Fibroblast of lung (primary cell): ENCODE measurements around the gene EMC9.

ENCODE experiments used
- EZH2 ChIP-seq: IDR thresholded peaks from 2 replicates; pipeline ENCODE4 v1.5.1; 2012; ENCODE audit warnings: low read length, control low read depth, mild to moderate bottlenecking; ENCODE audit errors: missing control alignments
- TF ChIP-seq, protein P1 (sequence below), 2 donors: IDR thresholded peaks in 1 of 2; conservative IDR thresholded peaks in 1 of 2; 1 replicate in 1 of 2; 2 replicates in 1 of 2; pipeline ENCODE4 v1.5.1; 2011 to 2012; ENCODE audit warnings: low read length in 2 of 2, control low read depth in 1 of 2, inconsistent platforms in 1 of 2, low read depth in 1 of 2, mild to moderate bottlenecking in 1 of 2

DNA sequence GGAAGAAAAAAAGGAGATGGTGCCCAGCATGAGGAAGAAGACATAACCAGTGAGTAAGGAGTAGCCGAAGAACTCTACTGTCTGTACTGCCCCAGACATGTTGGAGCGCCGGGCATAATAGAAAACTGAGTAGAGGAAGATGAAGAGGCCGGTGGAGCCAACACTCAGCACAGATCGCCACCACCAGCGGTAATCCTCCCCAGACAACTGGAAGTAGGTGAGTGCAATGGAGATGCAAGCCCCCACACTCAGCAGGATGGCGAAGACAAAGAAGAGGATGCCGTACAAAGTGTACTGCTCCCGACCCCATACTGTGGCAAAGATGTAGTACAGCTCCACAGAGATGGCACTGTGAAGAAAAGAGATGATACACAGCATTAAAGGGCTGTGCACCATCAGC, 48.1 kb upstream of the EMC9 start:
- TF ChIP-seq, protein P1, sequence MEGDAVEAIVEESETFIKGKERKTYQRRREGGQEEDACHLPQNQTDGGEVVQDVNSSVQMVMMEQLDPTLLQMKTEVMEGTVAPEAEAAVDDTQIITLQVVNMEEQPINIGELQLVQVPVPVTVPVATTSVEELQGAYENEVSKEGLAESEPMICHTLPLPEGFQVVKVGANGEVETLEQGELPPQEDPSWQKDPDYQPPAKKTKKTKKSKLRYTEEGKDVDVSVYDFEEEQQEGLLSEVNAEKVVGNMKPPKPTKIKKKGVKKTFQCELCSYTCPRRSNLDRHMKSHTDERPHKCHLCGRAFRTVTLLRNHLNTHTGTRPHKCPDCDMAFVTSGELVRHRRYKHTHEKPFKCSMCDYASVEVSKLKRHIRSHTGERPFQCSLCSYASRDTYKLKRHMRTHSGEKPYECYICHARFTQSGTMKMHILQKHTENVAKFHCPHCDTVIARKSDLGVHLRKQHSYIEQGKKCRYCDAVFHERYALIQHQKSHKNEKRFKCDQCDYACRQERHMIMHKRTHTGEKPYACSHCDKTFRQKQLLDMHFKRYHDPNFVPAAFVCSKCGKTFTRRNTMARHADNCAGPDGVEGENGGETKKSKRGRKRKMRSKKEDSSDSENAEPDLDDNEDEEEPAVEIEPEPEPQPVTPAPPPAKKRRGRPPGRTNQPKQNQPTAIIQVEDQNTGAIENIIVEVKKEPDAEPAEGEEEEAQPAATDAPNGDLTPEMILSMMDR (conservative IDR thresholded peaks at IDR 0.05 in 1 of 2, IDR thresholded peaks at IDR 0.05 in 1 of 2; ENCODE audit: low read depth in 1 of 2, low read length in 2 of 2): no peak
- no peak for TF ChIP-seq EZH2
